ENCODE data around the gene TPST2.

The TPST2 gene

GRCh38 chr22:26597026-26597425, 7.1 kb upstream of the TPST2 start:
- TF ChIP-seq SIN3A (IDR thresholded peaks at IDR 0.05; ENCODE audit: borderline replicate concordance, insufficient read depth, low read length): no peak
- TF ChIP-seq REST (IDR thresholded peaks at IDR 0.05; ENCODE audit: insufficient read depth in 1 of 2, low read depth in 2 of 2, low read length in 2 of 2): no peak
- TF ChIP-seq POLR2AphosphoS5 (IDR thresholded peaks at IDR 0.05; ENCODE audit: low read depth, low read length): no peak
- no peak for TF ChIP-seq TAF1 (IDR thresholded peaks at IDR 0.05; ENCODE audit: borderline replicate concordance, insufficient read depth, low read length)
- no peak for TF ChIP-seq FOXP2 (optimal IDR thresholded peaks at IDR 0.05; ENCODE audit: borderline replicate concordance, extremely low read depth, extremely low read length, insufficient read depth)

- no peak for TF ChIP-seq SIN3A (IDR thresholded peaks at IDR 0.05; ENCODE audit: borderline replicate concordance, insufficient read depth, low read length)
- TF ChIP-seq FOXP2 (optimal IDR thresholded peaks at IDR 0.05; ENCODE audit: borderline replicate concordance, extremely low read depth, extremely low read length, insufficient read depth): no peak
- TF ChIP-seq POLR2AphosphoS5 (IDR thresholded peaks at IDR 0.05; ENCODE audit: low read depth, low read length): no peak
- TF ChIP-seq REST (IDR thresholded peaks at IDR 0.05; ENCODE audit: insufficient read depth in 1 of 2, low read depth in 2 of 2, low read length in 2 of 2): no peak
- TF ChIP-seq TAF1 (IDR thresholded peaks at IDR 0.05; ENCODE audit: borderline replicate concordance, insufficient read depth, low read length): no peak
Measured at GRCh38 chr22:26593763-26594162, 3.8 kb upstream of the TPST2 start.

GRCh38 chr22:26592421-26592891, 2.5 kb upstream of the TPST2 start:
- no peak for TF ChIP-seq TAF1 (IDR thresholded peaks at IDR 0.05; ENCODE audit: borderline replicate concordance, insufficient read depth, low read length)
- no peak for TF ChIP-seq SIN3A (IDR thresholded peaks at IDR 0.05; ENCODE audit: borderline replicate concordance, insufficient read depth, low read length)
- no peak for TF ChIP-seq POLR2AphosphoS5 (IDR thresholded peaks at IDR 0.05; ENCODE audit: low read depth, low read length)
- TF ChIP-seq FOXP2 (optimal IDR thresholded peaks at IDR 0.05; ENCODE audit: borderline replicate concordance, extremely low read depth, extremely low read length, insufficient read depth): no peak
- TF ChIP-seq REST (IDR thresholded peaks at IDR 0.05; ENCODE audit: insufficient read depth in 1 of 2, low read depth in 2 of 2, low read length in 2 of 2): no peak

GRCh38 chr22:26589367-26589844, 526 bp downstream of the TPST2 start:
- TF ChIP-seq SIN3A (IDR thresholded peaks at IDR 0.05; ENCODE audit: borderline replicate concordance, insufficient read depth, low read length) (no peak), REST (IDR thresholded peaks at IDR 0.05; ENCODE audit: insufficient read depth in 1 of 2, low read depth in 2 of 2, low read length in 2 of 2) (no peak), TAF1 (IDR thresholded peaks at IDR 0.05; ENCODE audit: borderline replicate concordance, insufficient read depth, low read length) (no peak), POLR2AphosphoS5 (IDR thresholded peaks at IDR 0.05; ENCODE audit: low read depth, low read length) (no peak), FOXP2 (optimal IDR thresholded peaks at IDR 0.05; ENCODE audit: borderline replicate concordance, extremely low read depth, extremely low read length, insufficient read depth) (no peak)

Data from PFSK-1 (cell line).